Neural cell (in vitro differentiated cells): Measurements from ENCODE around the gene ADAMTSL4. TPM values are rescaled to one million over a fixed set of nuclear protein-coding genes. Genes with fewer than 3 reads are reported as not detected.
A peak's percentile ranks its signal among the peaks of the same experiment; 100 is the strongest.

Source experiments
- H2AFZ ChIP-seq: fragments of 200-600, 300-800 bp; sonication (generic), shearing (Covaris generic); 2 replicates; pipeline ENCODE4 v1.6.0; 2014; ENCODE audit warnings: low read depth, mild to moderate bottlenecking, antibody characterized with exemption, low read length, moderate library complexity
- H3F3A ChIP-seq: fragments of 200-600 bp; shearing (Covaris generic); 2 replicates; pipeline ENCODE4 v1.6.1; 2016; ENCODE audit warnings: mild to moderate bottlenecking, moderate library complexity, mixed read lengths, antibody characterized with exemption, low read length; ENCODE audit not compliant: insufficient read depth, poor library complexity, severe bottlenecking
- H3K27ac ChIP-seq: fragments of 200-600, 300-800 bp; sonication (generic), shearing (Covaris generic); 2 replicates; pipeline ENCODE4 v1.5.1; 2014; ENCODE audit warnings: mild to moderate bottlenecking, low read length, moderate library complexity
- H3K27me3 ChIP-seq: fragments of 300-800, 200-600 bp; sonication (generic), shearing (Covaris generic); 2 replicates; pipeline ENCODE4 v1.6.0; 2014; ENCODE audit warnings: mild to moderate bottlenecking, low read depth, low read length, moderate library complexity; ENCODE audit not compliant: insufficient read depth
- H3K36me3 ChIP-seq: fragments of 300-800, 200-600 bp; sonication (generic), shearing (Covaris generic); 2 replicates; pipeline ENCODE4 v1.5.1; 2014; ENCODE audit warnings: mild to moderate bottlenecking, antibody characterized with exemption, low read length, moderate library complexity; ENCODE audit not compliant: insufficient read depth
- H3K4me2 ChIP-seq: fragments of 300-800, 200-600 bp; sonication (generic), shearing (Covaris generic); 2 replicates; pipeline ENCODE4 v1.6.0; 2014; ENCODE audit warnings: mild to moderate bottlenecking, low read length
- H3K4me3 ChIP-seq: fragments of 300-800, 200-600 bp; sonication (generic), shearing (Covaris generic); 2 replicates; pipeline ENCODE4 v1.5.1; 2014; ENCODE audit warnings: mild to moderate bottlenecking, low read length, moderate library complexity
- H3K79me2 ChIP-seq: fragments of 200-600 bp; shearing (Covaris generic); replicated peaks from 2 replicates; pipeline ENCODE4 v1.6.0; 2014; ENCODE audit warnings: mild to moderate bottlenecking, low read length, moderate library complexity; ENCODE audit not compliant: insufficient read depth
- H3K9ac ChIP-seq: fragments of 300-800, 200-600 bp; sonication (generic), shearing (Covaris generic); 2 replicates; pipeline ENCODE4 v1.6.1; 2016; ENCODE audit warnings: mild to moderate bottlenecking, low read length, mixed read lengths
- H3K9me2 ChIP-seq: fragments of 200-600 bp; shearing (Covaris generic); 2 replicates; pipeline ENCODE4 v1.6.1; 2016; ENCODE audit warnings: mild to moderate bottlenecking, low read length, mixed read lengths; ENCODE audit not compliant: insufficient read depth
- H3K9me3 ChIP-seq: fragments of 200-600, 300-800 bp; sonication (generic), shearing (Covaris generic); 2 replicates; pipeline ENCODE4 v1.6.1; 2016; ENCODE audit warnings: mild to moderate bottlenecking, mixed run types, low read length, moderate library complexity, mixed read lengths
- H4K20me1 ChIP-seq: fragments of 200-600 bp; shearing (Covaris generic); 2 replicates; pipeline ENCODE4 v1.6.1; 2016; ENCODE audit warnings: mild to moderate bottlenecking, mixed run types; ENCODE audit not compliant: insufficient read depth
- EP300 ChIP-seq: fragments of 450-650 bp; conservative IDR thresholded peaks from 2 replicates; pipeline ENCODE4 v1.6.1; 2014; ENCODE audit warnings: antibody characterized with exemption, mild to moderate bottlenecking, moderate library complexity; ENCODE audit not compliant: poor library complexity, severe bottlenecking
- EZH2 ChIP-seq: fragments of 200-600, 300-800 bp; shearing (Covaris generic), sonication (generic); IDR thresholded peaks from 2 replicates; pipeline ENCODE4 v1.6.1; 2014; ENCODE audit warnings: antibody characterized with exemption, low read length, borderline replicate concordance, mild to moderate bottlenecking; ENCODE audit not compliant: insufficient read depth, poor library complexity, severe bottlenecking
- MXI1 ChIP-seq: fragments of 450-650 bp; conservative IDR thresholded peaks from 2 replicates; pipeline ENCODE4 v1.6.1; 2014; ENCODE audit warnings: antibody characterized with exemption, mild to moderate bottlenecking; ENCODE audit not compliant: poor library complexity, severe bottlenecking
- POLR2AphosphoS5 ChIP-seq: IDR thresholded peaks from 2 replicates; pipeline ENCODE4 v1.6.1; 2012
- RAD21 ChIP-seq: fragments of 450-650 bp; conservative IDR thresholded peaks from 2 replicates; pipeline ENCODE4 v1.6.1; 2014; ENCODE audit warnings: antibody characterized with exemption, mild to moderate bottlenecking, moderate library complexity
- SMC3 ChIP-seq: fragments of 450-650 bp; conservative IDR thresholded peaks from 2 replicates; pipeline ENCODE4 v1.6.1; 2014; ENCODE audit warnings: antibody characterized with exemption, mild to moderate bottlenecking, moderate library complexity; ENCODE audit not compliant: poor library complexity
- TAF1 ChIP-seq: IDR thresholded peaks from 2 replicates; pipeline ENCODE4 v1.6.1; 2012; ENCODE audit warnings: low read depth
- polyA plus RNA-seq: library from polyadenylated mRNA; depleted of rRNA; stranded (reverse); fragments of >200 nt; gene quantifications from 2 replicates; pipeline ENCODE4 v1.2.3, GENCODE V29; 2014
- TF ChIP-seq, protein P1 (sequence below): IDR thresholded peaks from 2 replicates; pipeline ENCODE4 v1.6.1; 2012; ENCODE audit warnings: borderline replicate concordance
- TF ChIP-seq, protein P2 (sequence below): fragments of 450-650 bp; IDR thresholded peaks from 2 replicates; pipeline ENCODE4 v1.5.1; 2014; ENCODE audit warnings: antibody characterized with exemption, mild to moderate bottlenecking, moderate library complexity; ENCODE audit not compliant: poor library complexity, severe bottlenecking

Gene ADAMTSL4
- polyA plus RNA-seq, 1 donor from 2014 or later, result not detected

DNA sequence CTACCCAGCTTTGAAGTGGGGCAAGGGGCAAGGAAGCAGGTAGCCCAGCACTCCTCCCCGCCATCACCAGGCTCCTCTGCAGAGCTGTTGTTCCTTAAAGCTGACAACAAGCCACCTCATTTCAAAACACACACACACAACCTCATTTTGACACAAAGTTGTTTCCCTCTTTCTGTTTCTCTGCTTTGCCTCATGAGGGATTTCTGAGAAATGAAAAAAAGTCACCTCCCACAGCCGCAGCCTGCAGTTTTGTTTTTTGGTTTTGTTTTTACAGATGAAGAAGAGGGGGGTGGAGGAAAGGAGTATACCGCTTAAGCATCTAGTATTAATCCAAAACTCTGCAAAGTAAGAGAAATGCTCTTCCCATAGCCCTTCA is 18.1 kb downstream of the ADAMTSL4 start (continued):
- TF ChIP-seq, protein P1, sequence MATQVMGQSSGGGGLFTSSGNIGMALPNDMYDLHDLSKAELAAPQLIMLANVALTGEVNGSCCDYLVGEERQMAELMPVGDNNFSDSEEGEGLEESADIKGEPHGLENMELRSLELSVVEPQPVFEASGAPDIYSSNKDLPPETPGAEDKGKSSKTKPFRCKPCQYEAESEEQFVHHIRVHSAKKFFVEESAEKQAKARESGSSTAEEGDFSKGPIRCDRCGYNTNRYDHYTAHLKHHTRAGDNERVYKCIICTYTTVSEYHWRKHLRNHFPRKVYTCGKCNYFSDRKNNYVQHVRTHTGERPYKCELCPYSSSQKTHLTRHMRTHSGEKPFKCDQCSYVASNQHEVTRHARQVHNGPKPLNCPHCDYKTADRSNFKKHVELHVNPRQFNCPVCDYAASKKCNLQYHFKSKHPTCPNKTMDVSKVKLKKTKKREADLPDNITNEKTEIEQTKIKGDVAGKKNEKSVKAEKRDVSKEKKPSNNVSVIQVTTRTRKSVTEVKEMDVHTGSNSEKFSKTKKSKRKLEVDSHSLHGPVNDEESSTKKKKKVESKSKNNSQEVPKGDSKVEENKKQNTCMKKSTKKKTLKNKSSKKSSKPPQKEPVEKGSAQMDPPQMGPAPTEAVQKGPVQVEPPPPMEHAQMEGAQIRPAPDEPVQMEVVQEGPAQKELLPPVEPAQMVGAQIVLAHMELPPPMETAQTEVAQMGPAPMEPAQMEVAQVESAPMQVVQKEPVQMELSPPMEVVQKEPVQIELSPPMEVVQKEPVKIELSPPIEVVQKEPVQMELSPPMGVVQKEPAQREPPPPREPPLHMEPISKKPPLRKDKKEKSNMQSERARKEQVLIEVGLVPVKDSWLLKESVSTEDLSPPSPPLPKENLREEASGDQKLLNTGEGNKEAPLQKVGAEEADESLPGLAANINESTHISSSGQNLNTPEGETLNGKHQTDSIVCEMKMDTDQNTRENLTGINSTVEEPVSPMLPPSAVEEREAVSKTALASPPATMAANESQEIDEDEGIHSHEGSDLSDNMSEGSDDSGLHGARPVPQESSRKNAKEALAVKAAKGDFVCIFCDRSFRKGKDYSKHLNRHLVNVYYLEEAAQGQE, result no peak

DNA sequence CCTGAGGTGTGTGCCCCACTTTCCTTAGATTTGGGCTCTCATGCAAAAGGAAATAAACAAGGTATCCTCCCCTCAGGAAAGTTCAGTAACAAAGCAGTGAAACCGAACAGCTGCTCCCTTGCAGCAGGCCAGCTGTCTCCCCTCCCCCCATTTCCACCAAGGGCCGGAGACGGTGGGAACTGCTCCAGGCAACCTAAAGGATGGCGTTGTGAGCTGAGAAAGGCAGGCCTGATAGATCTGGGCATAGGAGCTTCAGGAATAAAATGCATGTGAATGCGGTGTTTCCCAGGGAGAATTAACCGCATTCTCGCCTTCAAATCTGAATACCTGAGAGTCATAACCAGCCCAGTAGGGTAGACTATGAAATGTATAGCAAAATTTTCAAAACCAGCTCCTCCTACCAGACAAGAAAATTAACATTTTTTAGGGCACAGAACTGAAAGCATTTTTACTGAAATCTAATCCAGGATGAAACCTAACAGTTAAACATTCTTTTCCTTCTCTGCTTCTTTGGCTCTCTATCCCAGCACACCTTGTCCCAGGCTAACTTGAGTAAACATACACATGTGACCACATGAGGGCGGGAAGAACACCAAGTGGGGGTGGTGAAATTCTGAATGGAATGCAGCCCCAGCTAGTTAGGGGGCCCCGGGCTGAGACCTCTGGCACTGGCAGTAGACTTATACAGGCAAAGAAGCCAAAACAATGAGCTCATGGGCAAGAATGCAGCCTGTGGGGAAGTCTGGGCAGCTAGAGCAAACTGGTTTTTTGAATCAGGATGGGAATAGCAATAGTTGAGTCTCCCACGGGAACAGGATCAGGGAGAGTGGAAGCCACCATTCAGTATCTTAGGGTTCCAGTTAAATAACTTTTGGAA is 18.7 kb downstream of the ADAMTSL4 start:
- peak overlapping the region; percentile 40 for H3K4me3 ChIP-seq
- H3K9ac ChIP-seq, result no peak overlapping the region
- H3K9me3 ChIP-seq, result no peaks in the 10 kb centered on the region
- H4K20me1 ChIP-seq, result no peaks in the 10 kb centered on the region
- H3K36me3 ChIP-seq, result no peaks in the 10 kb centered on the region
- peaks cover 42% of the 10 kb centered on the region for H3K79me2 ChIP-seq
- H3K27me3 ChIP-seq, result no peaks in the 10 kb centered on the region
- no peak for TF ChIP-seq EZH2
- TF ChIP-seq, protein P1, result no peak
- no peak for TF ChIP-seq MXI1
- TF ChIP-seq RAD21, result no peak
- TF ChIP-seq EP300, result no peak
- TF ChIP-seq POLR2AphosphoS5, result no peak
- TF ChIP-seq SMC3, result no peak
- no peak for TF ChIP-seq TAF1
- TF ChIP-seq, protein P2, sequence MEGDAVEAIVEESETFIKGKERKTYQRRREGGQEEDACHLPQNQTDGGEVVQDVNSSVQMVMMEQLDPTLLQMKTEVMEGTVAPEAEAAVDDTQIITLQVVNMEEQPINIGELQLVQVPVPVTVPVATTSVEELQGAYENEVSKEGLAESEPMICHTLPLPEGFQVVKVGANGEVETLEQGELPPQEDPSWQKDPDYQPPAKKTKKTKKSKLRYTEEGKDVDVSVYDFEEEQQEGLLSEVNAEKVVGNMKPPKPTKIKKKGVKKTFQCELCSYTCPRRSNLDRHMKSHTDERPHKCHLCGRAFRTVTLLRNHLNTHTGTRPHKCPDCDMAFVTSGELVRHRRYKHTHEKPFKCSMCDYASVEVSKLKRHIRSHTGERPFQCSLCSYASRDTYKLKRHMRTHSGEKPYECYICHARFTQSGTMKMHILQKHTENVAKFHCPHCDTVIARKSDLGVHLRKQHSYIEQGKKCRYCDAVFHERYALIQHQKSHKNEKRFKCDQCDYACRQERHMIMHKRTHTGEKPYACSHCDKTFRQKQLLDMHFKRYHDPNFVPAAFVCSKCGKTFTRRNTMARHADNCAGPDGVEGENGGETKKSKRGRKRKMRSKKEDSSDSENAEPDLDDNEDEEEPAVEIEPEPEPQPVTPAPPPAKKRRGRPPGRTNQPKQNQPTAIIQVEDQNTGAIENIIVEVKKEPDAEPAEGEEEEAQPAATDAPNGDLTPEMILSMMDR, result no peak
- H3K9me2 ChIP-seq, result no peaks in the 10 kb centered on the region
- no peak overlapping the region for H3K4me2 ChIP-seq
- peak overlapping the region; percentile 1 for H3K27ac ChIP-seq
- H2AFZ ChIP-seq, result no peak overlapping the region
- H3F3A ChIP-seq, result no peaks in the 10 kb centered on the region
